ENCODE data around the gene COL2A1.

Gene COL2A1

GRCh38 chr12:48004053-48004941, at the start of gene COL2A1:
Gene COL2A1 (minus strand): TSS chr12:48004476. CDS start chr12:48004321, 155 bp downstream.
- no peak for DNase-seq

- DNase-seq, result no peak
Observed at GRCh38 chr12:48053883-48054282, 49.6 kb upstream of the COL2A1 start.

- no peak for DNase-seq
Observed at GRCh38 chr12:48053122-48053521, 48.8 kb upstream of the COL2A1 start.

- DNase-seq, result no peak
Observed at GRCh38 chr12:48051681-48052080, 47.4 kb upstream of the COL2A1 start.

- no peak for DNase-seq
Observed at GRCh38 chr12:48050174-48050573, 45.9 kb upstream of the COL2A1 start.

- no peak for DNase-seq
Observed at GRCh38 chr12:48045965-48046518, 41.8 kb upstream of the COL2A1 start.

GRCh38 chr12:48045061-48045846, 41.0 kb upstream of the COL2A1 start:
- no peak for DNase-seq

- DNase-seq, result no peak
Observed at GRCh38 chr12:48044396-48044795, 40.1 kb upstream of the COL2A1 start.

GRCh38 chr12:48043771-48044170, 39.5 kb upstream of the COL2A1 start:
- no peak for DNase-seq

- DNase-seq, result no peak
Observed at GRCh38 chr12:48041591-48042423, 37.5 kb upstream of the COL2A1 start.

GRCh38 chr12:48040354-48040753, 36.1 kb upstream of the COL2A1 start:
- DNase-seq, result no peak

- no peak for DNase-seq
Observed at GRCh38 chr12:48039151-48039550, 34.9 kb upstream of the COL2A1 start.

GRCh38 chr12:48038085-48038484, 33.8 kb upstream of the COL2A1 start:
- DNase-seq, result no peak

GRCh38 chr12:48037267-48037915, 33.1 kb upstream of the COL2A1 start:
- DNase-seq, result no peak

GRCh38 chr12:48036818-48037217, 32.5 kb upstream of the COL2A1 start:
- no peak for DNase-seq

- no peak for DNase-seq
Observed at GRCh38 chr12:48034835-48035805, 30.8 kb upstream of the COL2A1 start.

GRCh38 chr12:48033451-48033850, 29.2 kb upstream of the COL2A1 start:
- no peak for DNase-seq

- DNase-seq, result no peak
Observed at GRCh38 chr12:48032597-48032996, 28.3 kb upstream of the COL2A1 start.
